ENCODE measurements around the gene DNAJC15.
A peak's percentile ranks its signal among the peaks of the same experiment; 100 is the strongest.
"Not testable (repeated sequence)": the region's sequence is repeated elsewhere in the genome, so short reads cannot be mapped to it uniquely, and the experiment has no call there.

DNAJC15 gene

DNA sequence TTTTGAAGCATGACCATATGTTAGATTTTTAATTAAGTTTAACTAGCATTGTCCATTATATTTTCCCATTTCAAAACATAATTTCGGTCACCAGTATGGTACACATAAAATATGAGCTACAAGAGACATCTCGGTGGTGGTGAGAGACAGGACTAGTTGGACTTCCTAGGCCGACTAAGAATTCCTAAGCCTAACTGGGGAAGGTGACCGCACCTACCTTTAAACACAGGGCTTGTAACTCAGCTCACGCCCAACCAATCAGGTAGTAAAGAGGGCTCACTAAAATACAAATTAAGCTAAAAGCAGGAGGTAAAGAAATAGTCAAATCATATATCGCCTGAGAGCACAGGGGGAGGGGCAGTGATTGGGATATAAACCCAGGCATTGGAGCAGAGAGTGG, 22.9 kb downstream of the DNAJC15 start:
- DNase-seq, result no peak

DNA sequence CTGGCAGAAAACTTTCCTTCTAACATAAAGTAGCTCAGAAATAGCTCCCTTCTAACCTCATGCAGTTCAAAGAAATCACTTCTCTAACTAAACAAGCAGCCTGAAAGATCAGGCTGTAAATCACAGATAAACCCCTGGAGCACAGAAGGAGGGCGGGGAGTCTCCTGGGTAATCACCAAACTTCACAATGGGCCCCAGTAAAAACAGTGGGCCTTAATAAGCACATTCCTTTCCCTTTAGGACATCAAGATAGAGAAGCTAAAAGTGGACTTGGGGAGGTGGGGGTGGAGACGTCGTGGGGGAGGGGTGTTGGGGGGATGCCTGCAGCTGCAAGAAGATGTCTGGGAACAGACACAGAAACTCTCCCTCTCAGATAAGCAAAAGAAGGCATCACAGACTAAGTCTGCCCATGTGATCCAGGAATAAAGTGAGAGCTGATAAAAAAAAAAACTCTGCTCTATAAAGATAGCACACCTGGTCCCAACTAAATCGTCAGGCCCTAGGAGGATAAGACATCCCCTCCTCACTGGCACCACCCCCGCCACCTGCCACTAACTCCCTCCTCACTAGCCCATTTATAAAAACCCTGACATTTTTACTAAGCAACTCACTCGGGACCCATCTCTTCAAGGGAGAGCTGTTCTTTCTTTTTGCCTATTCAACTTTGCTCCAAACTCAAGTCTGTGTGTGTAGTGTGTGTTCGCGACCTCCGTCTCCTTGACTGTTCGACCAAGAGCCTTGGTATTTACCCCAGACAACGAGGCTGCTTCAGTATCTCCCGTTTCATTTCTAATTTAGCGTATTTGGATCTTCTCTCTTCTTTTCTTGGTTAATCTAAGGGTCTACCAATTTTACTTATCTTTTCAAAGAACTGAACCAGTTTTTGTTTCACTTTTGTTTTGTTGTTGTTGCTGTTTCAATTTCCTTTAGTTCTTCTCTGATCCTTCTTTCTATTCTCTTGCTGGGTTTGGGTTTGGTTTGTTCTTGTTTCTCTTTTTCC, 31.7 kb downstream of the DNAJC15 start:
- DNase-seq, result peak; percentile 84

DNA sequence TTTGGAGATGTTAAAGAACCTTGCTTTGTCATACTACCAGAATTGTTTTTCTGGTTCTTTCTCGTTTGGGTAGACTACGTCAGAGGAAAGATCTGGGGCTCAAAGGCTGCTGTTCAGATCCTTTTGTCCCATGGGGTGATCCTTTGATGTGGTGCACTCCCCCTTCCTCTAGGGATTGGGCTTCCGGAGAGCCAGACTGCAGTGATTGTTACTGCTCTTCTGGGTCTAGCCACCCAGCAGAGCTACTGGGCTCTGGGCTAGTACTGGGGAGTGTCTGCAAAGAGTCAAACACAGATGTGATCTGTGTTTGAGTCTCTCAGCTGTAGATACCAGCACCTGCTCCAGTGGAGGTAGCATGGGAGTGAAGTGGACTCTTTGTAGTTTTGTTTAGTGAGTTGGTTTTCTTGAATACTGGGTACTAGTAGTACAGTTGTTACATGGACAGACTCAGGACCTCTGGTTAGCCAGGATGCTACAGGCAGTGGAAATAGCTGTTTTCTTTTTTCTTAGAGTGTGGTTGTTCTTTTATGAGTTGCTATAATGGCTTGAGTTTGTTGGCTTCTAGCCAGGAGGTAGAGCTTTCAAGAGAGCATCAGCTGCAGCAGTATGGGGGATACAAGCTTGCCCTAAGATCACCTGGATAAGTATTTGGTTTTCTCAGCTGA, 34.4 kb downstream of the DNAJC15 start:
- peak; percentile 36 for DNase-seq

DNA sequence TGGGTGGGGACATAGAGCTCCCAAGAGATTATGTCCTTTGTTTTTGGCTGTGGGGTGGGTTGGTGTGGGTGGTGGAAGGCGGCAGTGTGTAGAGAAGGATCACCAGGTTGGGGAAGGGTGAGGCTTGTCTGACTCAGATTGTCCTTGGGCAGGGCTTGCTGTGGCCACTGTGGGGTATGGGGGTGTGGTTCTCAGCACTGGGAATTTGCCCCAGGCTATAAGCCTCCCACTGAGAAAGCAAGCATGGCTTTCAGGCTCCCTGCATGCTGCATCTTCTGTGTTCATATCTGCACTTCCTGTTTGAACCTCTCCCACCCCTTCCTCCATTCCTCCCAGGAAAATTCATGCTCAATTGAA, 34.9 kb downstream of the DNAJC15 start:
- DNase-seq, result peak; percentile 36

DNA sequence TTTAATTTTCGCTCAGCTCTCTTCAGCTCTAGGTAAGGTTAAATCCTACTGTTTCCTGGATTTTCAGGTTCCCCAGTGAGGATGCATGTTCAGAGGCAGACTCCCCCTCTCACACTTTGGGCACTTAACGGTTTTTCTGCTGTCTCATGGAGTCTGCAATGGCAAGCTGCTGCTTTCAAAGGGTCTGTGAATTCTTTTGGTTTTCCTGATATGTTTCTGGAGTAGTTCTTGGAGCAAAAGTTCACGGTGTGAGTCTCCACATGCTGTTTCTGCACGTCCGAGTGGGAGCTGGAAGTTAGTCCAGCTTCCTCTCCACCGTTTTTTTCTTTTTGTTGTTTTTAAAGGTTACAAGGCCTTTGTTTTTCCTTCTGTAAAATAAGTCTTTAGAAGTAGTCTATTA, 35.4 kb downstream of the DNAJC15 start:
- no peak for DNase-seq

DNA sequence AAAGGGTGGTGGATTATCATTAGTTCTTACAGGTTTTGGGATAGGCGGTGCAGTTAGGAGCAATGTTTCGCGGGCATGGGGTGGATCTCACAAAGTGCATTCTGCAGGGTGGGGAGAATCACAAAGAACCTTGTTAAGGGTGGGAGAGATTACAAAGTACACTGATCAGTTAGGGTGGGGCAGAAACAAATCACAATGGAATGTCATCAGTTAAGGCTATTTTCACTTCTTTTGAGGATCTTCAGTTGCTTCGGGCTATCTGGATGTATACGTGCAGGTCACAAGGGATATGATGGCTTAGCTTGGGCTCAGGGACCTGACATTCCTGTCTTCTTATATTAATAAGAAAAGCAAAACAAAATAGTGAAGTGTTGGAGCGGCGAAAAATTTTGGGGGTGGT, 36.4 kb downstream of the DNAJC15 start:
- not testable (repeated sequence) for DNase-seq

DNA sequence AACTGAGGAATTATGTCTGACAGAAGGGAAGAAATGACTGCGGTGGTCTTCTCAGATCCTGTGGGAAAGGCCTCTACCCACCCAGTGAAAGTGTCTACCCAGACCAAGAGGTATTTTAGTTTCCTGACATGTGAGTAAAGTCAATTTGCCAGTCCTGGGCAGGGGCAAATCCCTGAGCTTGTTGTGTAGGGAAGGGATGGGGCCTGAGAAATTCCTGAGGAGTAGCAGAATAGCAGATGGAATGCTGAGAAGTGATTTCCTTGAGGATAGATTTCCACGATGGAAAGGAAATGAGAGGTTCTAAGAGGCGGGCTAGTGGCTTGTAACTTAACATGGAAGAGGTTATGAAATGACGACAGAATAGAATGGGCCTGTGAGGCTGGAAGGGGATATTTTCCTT, 37.4 kb downstream of the DNAJC15 start:
- DNase-seq, result not testable (repeated sequence)

DNA sequence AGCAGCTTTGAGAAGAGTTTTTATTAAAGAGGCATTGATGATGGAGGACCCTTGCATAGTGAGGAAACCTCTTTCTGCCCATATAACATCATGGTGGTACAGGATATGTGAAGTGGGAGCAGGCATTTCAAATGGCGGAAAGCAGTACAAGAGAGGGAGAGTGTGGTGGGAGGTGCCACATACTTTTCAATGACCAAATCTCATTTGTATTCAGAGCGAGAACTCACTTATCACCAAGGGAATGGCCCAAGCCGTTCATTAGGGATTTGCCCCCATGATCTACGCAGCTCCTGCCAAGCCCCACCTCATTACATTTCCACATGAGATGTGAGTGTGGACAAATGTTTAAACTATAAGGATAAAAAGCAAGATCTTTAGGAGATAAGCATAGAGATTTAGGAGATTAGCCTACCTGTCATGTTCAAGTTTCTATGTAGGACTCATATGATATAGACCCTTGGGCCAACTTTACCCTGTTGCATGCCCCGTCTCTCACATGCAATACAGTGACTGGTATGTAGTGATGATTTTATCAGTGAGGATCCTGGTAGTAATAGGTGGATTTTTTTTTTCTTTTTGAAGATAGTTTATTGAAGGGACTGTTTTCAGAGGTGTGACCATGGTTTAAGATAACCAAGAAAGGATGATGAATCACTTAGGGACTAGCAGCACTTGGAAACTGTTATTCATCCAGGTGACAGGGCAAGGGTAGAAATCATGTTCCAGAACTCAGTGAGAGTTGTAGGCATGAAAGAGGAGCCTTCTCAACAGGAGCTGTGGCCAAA, 38.3 kb downstream of the DNAJC15 start:
- DNase-seq, result no peak

DNA sequence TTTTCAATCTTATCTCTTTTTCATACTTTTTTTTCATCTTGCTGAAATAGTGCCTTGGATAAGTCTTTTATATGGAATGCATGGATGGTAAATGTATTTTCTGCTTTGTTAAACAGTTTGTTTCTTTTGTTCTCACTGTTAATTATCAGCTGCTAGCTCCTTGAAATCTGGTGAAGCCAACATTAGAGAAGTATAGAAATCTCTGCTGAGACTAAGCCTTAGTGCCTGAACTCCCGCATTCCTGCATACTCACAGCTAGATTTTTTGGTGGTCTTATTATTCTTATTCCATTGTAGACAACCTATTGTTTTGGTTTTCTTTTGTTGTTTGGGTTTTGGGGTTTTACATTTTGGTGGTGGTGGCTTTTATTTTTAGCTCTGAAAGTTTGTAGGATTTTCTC, 48.4 kb downstream of the DNAJC15 start:
- no peak for DNase-seq

DNA sequence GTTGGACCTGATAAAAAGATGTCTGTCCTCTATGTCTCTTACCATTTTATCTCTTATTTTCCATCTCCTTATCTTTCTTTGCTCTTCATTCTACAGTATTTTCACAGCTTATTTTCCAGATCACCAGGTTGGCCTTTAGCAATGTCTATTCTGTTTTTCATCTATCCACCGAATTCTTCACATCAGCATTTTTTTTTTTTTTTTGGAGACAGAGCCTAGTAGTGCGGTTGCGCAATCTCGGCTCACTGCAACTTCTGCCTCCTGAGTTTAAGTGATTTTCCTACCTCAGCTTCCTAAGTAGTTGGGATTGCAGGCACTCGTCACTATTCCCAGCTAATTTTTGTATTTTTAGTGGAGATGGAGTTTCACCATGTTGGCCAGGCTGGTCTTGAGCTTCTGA, 49.0 kb downstream of the DNAJC15 start:
- no peak for DNase-seq

DNA sequence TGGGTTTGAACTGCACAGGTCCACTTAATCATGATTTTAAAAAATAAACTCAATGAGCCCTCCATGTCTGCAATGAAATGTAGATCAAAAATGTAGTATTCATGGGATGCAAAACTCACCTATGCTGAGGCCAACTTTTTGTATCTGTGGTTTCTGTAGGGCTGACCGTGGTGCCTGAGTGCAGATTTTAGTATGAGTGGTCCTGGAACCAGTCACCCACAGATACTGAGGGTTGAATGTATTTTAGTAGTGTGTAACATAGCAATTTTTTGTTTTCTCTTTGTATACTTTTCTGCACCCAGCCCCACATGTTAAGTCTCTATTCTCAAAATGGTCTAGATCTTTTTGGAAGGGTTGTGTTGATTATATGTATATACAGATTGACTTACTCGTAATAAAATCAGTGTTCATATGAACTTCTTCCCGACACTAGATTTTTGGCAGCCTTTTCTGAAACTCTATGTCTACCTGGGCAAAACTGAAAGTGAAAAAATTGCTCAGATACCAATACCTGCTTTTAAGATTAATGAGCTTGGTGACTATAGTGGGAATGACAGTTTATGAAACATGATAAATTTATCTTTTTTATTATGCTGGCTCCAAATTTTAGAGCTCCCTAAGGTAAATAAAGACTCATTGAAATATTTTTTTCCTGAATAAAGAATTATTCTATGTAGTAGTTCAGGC, 51.6 kb downstream of the DNAJC15 start:
- DNase-seq, result no peak

DNA sequence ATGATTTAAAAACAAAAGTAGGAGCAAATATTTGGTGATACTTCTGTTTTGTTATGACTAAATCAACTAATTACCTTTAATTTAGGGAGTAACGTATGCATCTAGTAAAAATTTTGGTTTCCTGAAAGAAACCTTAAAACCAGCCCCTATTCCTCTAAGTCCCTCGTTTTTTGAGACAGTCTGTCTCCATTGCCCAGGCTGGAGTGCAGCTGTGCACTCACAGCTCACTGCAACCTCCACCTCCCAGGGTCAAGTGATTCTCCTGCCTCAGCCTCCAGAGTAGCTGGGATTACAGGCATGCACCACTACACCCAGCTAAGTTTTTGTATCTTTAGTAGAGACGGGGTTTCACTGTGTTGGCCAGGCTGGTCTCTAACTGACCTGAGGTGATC, 52.1 kb downstream of the DNAJC15 start:
- DNase-seq, result not testable (repeated sequence)

DNA sequence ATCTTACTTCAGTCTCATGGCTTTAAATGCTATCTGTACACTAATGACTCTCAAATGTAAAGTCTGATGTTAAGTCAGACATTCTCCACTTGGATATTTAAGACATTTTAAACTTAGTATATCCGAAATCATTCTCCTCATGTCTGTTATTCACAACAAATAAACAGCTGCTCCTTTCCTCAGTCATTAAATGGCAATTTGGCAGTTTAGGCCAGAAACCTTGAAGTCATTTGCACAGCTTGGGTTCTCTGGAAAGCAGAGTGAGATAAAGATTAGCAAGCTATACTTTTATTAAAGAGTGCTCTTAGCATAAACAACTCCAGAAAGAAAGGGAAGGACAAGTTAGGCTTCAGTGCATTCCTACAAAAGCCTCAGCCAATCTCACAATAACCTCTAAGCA, 53.7 kb downstream of the DNAJC15 start:
- no peak for DNase-seq

DNA sequence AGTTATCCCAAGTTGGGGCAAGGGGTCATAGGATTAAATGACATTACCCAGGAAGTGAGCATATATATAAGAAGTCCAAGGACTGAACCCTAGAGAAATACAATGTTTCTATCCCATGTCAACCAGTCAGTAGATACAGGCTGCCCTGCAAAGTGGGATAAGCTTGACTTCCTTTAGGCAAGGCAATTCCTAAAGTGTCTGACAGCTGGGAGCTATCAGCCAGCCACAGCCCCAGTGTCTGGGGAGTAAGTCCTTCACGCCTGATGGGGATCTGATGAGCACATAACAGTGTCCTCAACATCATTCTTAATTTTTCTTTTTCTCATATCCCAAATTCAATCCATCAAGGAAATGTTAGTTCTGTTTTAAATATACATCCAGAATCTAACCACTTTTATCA, 54.1 kb downstream of the DNAJC15 start:
- DNase-seq, result no peak

DNA sequence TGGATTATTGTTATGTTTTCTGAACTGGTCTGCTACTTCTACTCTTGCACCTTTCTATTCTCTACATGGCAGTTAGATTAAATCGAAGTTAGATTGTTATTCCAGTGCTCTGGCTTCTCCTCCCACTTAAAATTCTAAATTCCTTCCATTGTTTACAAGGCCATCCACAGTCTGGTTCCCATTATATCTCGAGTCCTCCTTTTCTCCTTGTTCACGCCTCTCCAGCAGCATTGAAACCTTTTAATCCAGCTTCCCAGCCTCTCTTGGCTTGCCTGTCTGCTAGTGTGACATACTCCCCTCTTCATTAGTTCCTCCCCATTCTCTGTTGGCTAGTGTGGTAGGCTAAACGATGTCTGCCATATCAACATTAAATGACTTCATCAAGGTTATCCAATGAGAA, 54.5 kb downstream of the DNAJC15 start:
- DNase-seq, result no peak

DNA sequence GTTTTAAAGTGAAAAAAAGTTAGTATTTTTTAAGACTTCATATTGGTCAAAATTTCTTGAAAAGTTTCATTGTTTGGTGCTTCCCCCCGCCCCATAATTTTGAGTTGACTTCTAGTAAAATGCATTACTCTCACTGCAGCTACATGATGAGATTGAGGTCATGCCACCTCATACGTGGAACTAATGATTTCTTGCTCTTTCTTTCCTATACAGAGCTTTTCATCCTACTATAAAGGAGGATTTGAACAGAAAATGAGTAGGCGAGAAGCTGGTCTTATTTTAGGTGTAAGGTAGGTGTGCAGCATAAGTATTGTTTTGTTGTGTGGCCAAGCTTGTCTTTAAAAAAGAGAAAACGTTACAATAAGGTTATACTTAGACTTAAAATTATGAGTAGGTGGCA, 55.0 kb downstream of the DNAJC15 start:
- DNase-seq, result no peak

DNA sequence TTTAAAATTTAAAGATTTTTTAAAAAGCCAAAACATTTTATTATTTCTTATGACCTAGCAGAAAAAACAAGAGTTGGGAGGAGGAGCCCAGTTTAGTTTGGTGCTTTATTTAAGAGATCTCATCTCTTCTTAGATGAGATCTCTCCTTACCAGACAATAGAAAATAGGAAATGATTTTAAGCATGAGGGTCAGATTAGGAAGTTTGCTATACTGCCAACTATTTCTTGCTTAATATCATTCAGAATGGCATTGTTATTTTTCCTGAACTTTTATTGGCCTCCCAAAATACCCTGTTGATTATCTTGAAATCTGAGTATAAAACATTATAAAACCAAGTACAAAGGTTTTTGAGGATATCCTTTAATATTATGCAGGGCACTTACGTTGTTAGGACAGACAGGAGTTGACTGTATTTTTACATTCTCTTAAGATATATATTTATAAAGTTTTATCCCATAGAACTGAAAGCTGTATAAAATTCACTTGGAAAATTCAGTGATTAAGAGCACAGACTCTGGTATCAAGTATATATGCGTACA, 56.1 kb downstream of the DNAJC15 start:
- no peak for DNase-seq

DNA sequence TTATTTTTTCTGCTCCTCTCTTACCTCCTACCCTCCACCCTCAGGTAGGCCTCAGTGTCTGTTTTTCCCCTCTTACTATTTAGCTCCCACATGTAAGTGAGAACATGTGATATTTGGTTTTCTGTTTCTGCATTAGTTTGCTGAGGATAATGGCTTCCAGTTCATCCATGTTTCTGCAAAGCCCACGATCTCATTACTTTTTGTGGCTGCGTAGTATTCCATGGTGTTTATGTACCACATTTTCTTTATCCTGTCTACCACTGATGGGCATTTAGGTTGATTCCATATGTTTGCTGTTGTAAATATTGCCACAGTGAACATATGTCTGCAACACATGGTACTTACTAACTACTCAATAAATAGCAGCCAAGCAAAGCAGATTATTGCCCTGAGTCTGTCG, 56.8 kb downstream of the DNAJC15 start:
- no peak for DNase-seq

DNA sequence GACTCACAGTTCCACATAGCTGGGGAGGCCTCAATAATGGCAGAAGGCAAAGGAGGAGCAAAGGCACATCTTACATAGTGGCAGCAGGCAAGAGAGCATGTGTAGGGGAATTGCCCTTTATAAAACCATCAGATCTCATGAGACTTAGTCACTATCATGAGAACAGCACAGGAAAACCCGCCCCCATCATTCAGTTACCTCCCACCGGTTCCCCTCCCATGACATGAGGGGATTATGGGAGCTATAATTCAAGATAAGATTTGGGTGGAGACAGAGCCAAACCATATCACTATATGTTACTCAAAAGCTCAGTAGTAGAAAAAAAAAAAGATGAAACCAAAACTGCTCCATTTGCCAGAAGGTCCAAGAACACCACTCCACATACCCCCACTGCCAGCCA, 58.5 kb downstream of the DNAJC15 start:
- DNase-seq, result peak; percentile 71

DNA sequence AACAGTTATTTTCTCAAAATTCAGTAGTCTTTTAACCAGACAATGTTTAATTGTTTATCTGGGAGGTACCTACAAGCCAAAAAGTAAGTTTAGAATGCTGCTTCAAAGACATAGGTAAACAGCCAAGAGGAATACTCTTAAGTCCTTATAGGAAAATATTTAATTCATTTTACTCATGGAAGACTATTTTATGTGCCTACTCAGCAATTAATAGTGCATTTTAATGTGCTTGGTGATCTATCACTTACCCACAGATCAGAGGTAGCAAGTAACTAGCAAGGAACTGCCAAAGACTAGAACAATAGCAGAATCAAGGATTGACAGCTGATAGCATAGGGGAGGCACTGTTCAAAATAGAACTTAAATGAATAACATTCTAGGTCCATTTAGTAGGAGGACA, 60.4 kb downstream of the DNAJC15 start:
- DNase-seq, result no peak

DNA sequence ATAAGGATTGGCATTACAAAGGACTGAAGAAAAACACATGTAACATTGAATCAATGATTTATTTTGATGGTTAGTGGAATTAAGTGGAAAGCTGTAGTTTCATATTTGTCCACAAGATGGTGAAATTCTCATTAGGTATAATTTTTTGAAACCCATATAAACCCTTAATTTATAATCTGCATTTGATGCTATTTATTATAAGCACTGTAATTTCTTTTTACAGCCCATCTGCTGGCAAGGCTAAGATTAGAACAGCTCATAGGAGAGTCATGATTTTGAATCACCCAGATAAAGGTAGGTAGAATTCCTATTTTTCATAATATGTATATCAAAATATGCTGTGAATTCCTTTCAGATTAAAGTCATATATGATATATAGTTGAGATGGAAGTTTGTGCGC, 62.2 kb downstream of the DNAJC15 start:
- peak; percentile 58 for DNase-seq

DNA sequence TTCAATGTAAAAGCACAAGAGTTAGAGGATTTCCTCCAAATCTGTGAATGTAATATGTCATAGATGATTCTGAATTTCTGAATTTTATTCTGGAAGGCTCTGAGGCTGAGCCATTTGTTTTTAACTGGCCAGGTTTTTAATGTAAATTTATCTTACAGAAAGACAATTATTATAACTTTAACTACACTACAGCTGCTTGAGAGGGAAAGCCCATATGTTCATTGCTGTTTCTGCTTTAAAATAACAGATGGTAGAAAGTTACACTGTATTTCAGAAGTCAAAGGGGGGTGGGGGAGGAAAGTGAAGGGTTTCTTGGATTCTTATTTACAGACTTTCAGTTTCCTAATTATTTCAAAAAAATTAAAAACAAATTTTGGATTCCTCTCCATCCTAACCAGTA, 62.8 kb downstream of the DNAJC15 start:
- no peak for DNase-seq

DNA sequence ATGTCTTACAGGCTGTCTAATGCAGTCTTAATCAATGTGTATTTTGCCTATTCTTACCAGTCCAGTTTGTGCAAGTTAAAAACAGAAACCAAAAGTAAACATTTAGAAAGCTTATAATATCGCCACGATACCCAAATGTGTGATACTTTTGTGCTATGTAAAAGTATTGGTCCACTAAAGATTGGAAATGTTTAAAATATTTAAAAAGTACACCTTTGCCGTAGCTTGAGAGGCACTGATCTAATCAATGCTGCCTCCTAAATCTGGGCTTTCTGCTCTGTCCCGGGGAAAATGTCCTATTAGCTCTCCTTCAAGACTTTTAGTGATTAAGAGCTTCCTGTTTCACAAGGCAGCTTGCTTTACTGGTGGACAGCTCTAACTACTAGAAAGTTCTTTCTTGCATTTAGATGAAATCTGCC, 64.7 kb downstream of the DNAJC15 start:
- DNase-seq, result peak; percentile 79

Data from OCI-M1 (cell line).